ENCODE results near the gene STARD8.
A peak's percentile ranks its signal among the peaks of the same experiment; 100 is the strongest.
"Not testable (repeated sequence)": the region's sequence is repeated elsewhere in the genome, so short reads cannot be mapped to it uniquely, and the experiment has no call there.

The STARD8 gene

DNA sequence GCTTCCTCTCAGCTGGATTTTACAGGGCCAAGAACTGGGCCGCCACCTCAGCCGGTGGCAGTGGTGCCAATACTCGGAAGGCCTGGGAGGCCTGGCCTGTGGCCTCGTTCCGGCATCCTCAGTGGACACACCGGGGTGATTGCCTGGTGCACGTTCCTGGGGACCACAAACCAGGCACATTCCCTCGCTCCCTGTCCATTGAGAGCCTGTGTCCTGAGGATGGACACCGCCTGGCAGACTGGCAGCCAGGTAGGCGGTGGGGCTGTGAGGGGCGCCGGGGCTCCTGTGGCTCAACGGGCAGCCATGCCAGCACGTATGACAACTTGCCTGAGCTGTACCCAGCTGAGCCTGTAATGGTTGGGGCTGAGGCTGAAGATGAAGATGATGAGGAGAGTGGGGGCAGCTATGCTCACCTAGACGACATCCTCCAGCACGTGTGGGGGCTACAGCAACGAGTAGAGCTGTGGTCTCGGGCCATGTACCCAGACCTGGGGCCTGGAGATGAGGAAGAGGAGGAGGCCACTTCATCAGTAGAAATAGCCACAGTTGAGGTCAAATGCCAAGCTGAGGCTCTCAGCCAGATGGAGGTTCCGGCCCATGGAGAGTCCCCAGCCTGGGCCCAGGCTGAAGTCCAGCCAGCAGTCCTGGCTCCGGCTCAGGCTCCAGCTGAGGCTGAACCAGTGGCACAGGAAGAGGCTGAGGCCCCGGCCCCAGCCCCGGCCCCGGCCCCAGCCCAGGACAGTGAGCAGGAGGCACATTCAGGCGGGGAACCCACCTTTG is 70.4 kb downstream of the STARD8 start:
- no peak for DNase-seq (ENCODE audit: low spot score)

- DNase-seq (ENCODE audit: low spot score) = no peak
Measured at GRCh38 chrX:68718443-68718820, 71.0 kb downstream of the STARD8 start.

DNA sequence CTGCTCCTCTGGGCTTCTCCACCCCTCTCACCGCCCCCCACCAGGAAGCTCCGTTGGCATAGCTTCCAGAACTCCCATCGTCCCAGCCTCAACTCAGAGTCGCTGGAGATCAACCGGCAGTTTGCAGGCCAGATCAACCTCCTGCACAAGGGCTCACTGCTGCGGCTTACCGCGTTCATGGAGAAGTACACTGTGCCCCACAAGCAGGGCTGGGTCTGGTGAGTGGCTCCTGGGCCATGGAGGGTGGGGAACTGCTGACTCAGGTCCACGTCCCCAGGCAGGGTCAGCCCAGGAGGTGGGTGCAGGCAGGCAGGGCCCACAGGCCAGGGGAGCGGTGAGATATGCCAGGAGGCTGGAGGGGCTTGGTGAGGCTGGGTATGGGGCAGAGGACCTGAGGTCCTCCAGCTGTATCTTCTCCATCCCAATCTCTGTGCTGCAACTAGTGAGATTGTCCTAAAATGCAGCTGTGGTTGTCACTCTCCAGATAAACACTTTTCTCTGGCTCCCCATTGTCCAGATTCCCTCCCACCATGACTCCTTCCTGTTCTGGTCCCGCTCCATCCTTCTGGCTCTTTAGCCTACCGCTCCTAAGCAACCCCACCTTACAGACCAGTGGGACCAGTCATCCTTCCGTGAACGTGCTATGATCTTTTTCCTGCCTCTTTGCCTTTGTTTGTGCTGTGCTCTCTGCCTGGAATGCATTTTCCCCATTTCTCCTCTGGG is 71.9 kb downstream of the STARD8 start:
- no peak for DNase-seq (ENCODE audit: low spot score)

DNA sequence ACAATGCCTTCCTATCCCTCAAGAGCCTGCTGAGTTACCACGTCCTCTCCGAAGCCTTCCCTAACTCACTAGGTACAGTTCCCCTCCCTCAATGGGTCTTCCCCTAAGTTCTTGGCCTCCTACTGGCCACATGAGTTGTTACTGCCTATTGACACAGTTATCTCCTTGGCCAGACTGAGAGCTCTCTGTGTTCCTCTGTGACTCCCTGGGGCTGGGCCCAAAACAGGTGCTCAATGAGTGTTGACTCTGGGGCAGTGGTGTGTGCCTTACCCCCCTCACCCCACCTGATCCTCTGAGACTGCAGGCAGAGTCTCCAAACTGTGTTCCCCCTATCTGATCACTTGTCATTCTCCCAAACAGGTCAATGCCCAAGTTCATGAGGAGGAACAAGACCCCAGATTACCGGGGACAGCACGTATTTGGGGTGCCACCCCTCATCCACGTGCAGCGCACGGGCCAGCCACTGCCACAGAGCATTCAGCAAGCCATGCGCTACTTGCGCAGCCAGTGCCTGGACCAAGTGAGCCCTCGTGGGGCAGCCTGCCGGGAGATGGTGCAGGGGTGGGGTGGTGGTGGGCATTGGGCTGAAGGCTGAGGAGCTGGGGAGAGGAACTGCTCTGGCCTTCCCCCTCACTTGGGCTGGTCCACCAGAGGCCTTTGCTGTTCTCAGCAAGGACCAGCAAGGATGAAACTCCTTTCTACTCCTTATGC is 72.6 kb downstream of the STARD8 start:
- DNase-seq (ENCODE audit: low spot score) = peak; percentile 23

GRCh38 chrX:68720851-68721250 is 73.4 kb downstream of the STARD8 start:
- no peak for DNase-seq (ENCODE audit: low spot score)

- no peak for DNase-seq (ENCODE audit: low spot score)
Measured at GRCh38 chrX:68721546-68721945, 74.1 kb downstream of the STARD8 start.

- DNase-seq (ENCODE audit: low spot score) = no peak
Measured at GRCh38 chrX:68721991-68722860, 74.8 kb downstream of the STARD8 start.

GRCh38 chrX:68723491-68724155 is 76.2 kb downstream of the STARD8 start:
- no peak for DNase-seq (ENCODE audit: low spot score)

- no peak for DNase-seq (ENCODE audit: low spot score)
Measured at GRCh38 chrX:68724531-68725020, 77.1 kb downstream of the STARD8 start.

DNA sequence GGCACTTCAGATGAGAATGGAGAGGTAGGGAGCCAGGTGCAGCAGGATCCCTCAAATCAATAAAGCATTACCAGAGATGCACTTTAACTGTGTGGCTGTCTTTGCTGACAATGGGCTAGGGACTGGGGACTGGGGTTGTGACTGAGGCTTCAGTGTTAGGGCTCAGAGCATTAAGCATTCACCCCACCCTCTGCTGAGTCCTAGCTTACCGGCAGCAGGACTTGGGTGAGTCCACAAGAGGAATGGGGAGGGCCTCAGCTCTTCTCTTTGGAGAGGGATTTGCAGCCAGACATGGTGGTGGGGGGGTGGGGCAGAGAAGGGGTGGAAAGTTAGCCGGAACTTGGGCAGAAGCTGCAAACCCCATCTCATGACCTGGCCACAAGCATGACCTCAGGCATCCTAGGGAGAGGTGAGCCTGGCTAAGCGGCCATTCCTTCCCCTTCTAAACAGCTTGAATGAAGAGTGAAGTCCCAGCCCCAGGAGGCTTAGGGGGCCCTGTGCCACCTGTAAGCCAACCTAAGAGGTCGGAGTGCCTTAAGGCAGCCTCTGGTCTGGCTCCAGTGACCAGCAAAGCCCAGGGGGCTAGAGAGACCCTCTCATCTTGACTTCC is 78.4 kb downstream of the STARD8 start:
- DNase-seq (ENCODE audit: low spot score) = no peak

- no peak for DNase-seq (ENCODE audit: low spot score)
Measured at GRCh38 chrX:68726366-68726765, 78.9 kb downstream of the STARD8 start.

GRCh38 chrX:68727696-68728095 is 80.2 kb downstream of the STARD8 start:
- DNase-seq (ENCODE audit: low spot score) = no peak

GRCh38 chrX:68728186-68728585 is 80.7 kb downstream of the STARD8 start:
- no peak for DNase-seq (ENCODE audit: low spot score)

- DNase-seq (ENCODE audit: low spot score) = no peak
Measured at GRCh38 chrX:68731254-68731653, 83.8 kb downstream of the STARD8 start.

- DNase-seq (ENCODE audit: low spot score) = peak; percentile 73
Measured at GRCh38 chrX:68732906-68733493, 85.5 kb downstream of the STARD8 start.

DNA sequence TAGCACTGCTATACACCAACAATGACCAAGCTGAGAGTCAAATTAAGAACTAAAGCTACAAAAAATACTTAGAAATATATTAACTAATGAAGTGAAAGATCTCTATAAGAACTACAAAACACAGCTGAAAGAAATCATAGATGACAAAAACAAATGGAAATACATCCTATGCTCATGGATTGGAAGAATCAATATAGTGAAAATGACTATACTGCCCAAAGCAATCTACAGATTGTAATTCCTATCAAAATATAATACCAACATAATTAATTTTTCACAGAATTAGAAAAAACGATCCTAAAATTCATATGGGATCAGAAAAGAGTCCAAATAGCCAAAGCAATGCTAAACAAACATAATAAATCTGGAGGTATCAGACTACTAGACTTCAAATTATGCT is 87.8 kb downstream of the STARD8 start:
- DNase-seq (ENCODE audit: low spot score) = no peak

DNA sequence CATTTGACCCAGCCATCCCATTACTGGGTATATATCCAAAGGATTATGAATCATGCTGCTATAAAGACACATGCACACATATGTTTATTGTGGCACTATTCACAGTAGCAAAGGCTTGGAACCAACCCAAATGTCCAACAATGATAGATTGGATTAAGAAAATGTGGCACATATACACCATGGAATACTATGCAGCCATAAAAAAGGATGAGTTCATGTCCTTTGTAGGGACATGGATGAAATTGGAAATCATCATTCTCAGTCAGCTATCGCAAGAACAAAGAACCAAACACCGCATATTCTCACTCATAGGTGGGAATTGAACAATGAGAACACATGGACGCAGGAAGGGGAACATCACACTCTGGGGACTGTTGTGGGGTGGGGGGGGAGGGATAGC is 94.4 kb downstream of the STARD8 start:
- not testable (repeated sequence) for DNase-seq (ENCODE audit: low spot score)

DNA sequence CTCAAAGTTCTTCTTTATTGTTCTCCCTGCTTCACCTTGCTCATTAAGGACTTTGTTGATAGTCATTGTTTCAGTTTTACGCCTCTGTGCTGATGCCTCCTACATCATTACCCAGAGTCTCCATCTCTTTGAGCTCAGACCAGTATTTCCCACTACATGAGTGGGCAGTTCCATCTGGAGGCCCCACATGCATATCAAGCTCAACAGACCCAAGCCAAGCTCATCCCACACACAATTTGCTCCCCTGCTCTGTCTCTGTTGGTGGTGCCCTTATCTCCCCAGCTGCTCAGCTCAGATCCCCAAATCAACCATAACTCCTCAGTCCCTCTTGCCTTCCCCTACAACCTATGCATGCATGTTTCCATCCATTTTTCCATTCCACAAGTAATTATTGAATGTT is 96.3 kb downstream of the STARD8 start:
- no peak for DNase-seq (ENCODE audit: low spot score)

- DNase-seq (ENCODE audit: low spot score) = no peak
Measured at GRCh38 chrX:68746988-68747387, 99.5 kb downstream of the STARD8 start.

DNA sequence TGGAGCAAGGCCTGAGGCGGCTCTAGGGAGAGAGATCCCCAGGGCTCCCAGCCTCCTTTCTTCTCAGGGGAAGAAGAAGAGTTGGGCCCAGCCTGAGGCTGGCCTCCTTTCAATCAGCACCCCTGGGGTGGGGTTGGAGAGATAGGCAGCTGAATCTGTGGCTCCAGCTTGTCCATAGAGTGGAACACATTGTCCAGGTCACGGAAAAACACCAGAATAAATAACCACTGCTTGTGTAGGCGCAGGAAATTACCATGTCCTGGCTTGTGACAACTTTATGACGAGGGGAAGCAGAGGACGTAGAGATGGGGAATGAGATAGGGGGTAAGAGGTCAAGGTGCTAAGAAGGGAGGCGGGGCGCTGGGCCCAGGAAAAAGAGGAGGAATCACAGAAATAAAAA is 100.6 kb downstream of the STARD8 start:
- DNase-seq (ENCODE audit: low spot score) = no peak

Data from GM03348 (cell line).